GM12878 (cell line): ENCODE measurements around the gene LYPLA2. TPM values are rescaled to one million over a fixed set of nuclear protein-coding genes. Genes with fewer than 3 reads are reported as not detected.

Experiments
- ATAC-seq: fragments of 200-7000 bp; cut with Tn5 transposase; 3 replicates; pipeline ENCODE4 v1.9.1; 2020; ENCODE audit warnings: mild to moderate bottlenecking, moderate library complexity
- BruUV-seq: library from RNA; stranded (reverse); fragments of 400-500 nt; replicated peaks from 2 replicates; lab custom pipeline; 2021; lab: Mats Ljungman, UMichigan
- CTCF ChIA-PET: fragments of 300-600 bp; sonication (Branson Sonifier 250); formaldehyde crosslinking; extraction: SDS; loops from one replicate; lab custom pipeline; 2021; ENCODE audit warnings: inconsistent platforms; lab: Yijun Ruan, JAX
- POLR2A ChIA-PET: fragments of 350-600 bp; formaldehyde crosslinking; extraction: SDS; loops from one replicate; lab custom pipeline; 2021; ENCODE audit warnings: inconsistent platforms; lab: Charles Lee
- RAD21 ChIA-PET: fragments of 300-600 bp; sonication (Branson Sonifier 250); formaldehyde crosslinking; loops from one replicate; lab custom pipeline; 2023; ENCODE audit warnings: antibody characterized with exemption; ENCODE audit not compliant: unreplicated experiment; lab: Charles Lee
- SMC1A ChIA-PET: fragments of 300-600 bp; sonication (Branson Sonifier 250); formaldehyde crosslinking; loops from one replicate; lab custom pipeline; 2023; ENCODE audit not compliant: unreplicated experiment, uncharacterized antibody; lab: Charles Lee
- DNase-seq: peaks from one replicate; pipeline ENCODE4 v3.0.0-alpha.2; 2011; ENCODE audit warnings: low read depth, low spot score
- FAIRE-seq: peaks from 3 replicates; lab custom pipeline; 2011; peaks lifted over from hg19 to GRCh38; lab: Jason Lieb, UNC
- H2AFZ ChIP-seq: 2 replicates; pipeline ENCODE4 v1.6.0; 2011; ENCODE audit warnings: low read depth, low read length, control low read depth; ENCODE audit not compliant: control insufficient read depth
- H3K27ac ChIP-seq: 2 replicates; pipeline ENCODE4 v1.5.1; 2011; ENCODE audit warnings: control low read depth; ENCODE audit not compliant: control insufficient read depth, insufficient read depth
- H3K27me3 ChIP-seq, 2 experiments: replicated peaks in 1 of 2; 2 replicates each; pipeline versions ENCODE4 v1.6.0 to v1.6.1; 2011; ENCODE audit warnings: low read length in 1 of 2; ENCODE audit not compliant: control insufficient read depth in 2 of 2, insufficient read depth in 2 of 2
- H3K36me3 ChIP-seq, 2 experiments: 2 replicates each; pipeline ENCODE4 v1.5.1; 2011; ENCODE audit warnings: low read length in 1 of 2; ENCODE audit not compliant: control insufficient read depth in 2 of 2, insufficient read depth in 2 of 2
- H3K4me1 ChIP-seq: 2 replicates; pipeline ENCODE4 v1.6.1; 2011; ENCODE audit warnings: mild to moderate bottlenecking, low read length, moderate library complexity, mixed read lengths; ENCODE audit not compliant: control insufficient read depth, insufficient read depth
- H3K4me2 ChIP-seq: 2 replicates; pipeline ENCODE4 v1.6.0; 2011; ENCODE audit warnings: control low read depth; ENCODE audit not compliant: control insufficient read depth, insufficient read depth
- H3K4me3 ChIP-seq: fragments of 200-600 bp; sonication (generic); 2 replicates; pipeline ENCODE4 v1.5.1; 2016
- H3K79me2 ChIP-seq: 2 replicates; pipeline ENCODE4 v1.6.0; 2011; ENCODE audit warnings: low read length; ENCODE audit not compliant: control insufficient read depth, insufficient read depth
- H3K9ac ChIP-seq: 2 replicates; pipeline ENCODE4 v1.8.0; 2011; ENCODE audit warnings: low read length, control low read depth, mixed read lengths; ENCODE audit not compliant: control insufficient read depth, insufficient read depth
- H3K9me3 ChIP-seq: replicated peaks from 3 replicates; pipeline ENCODE4 v1.5.1; 2011; ENCODE audit warnings: mild to moderate bottlenecking, low read length; ENCODE audit not compliant: control insufficient read depth, insufficient read depth
- H4K20me1 ChIP-seq: 2 replicates; pipeline ENCODE4 v1.6.0; 2011; ENCODE audit not compliant: control insufficient read depth, insufficient read depth
- POLR2A ChIP-seq: IDR thresholded peaks from 2 replicates; pipeline ENCODE4 v1.6.1; 2011; ENCODE audit warnings: low read depth, mild to moderate bottlenecking, low read length
- WGBS: methylation state at CpG from one replicate; pipeline ENCODE4 v1.1.6; 2016; ENCODE audit warnings: low lambda C conversion rate; ENCODE audit not compliant: insufficient replicate concordance, insufficient coverage; ENCODE audit errors: missing lambda C conversion rate; 5-methylcytosine and 5-hydroxymethylcytosine counted together
- in situ Hi-C: fragments of 300-500 bp; cut with MboI; formaldehyde crosslinking; loops from 9 replicates; pipeline ENCODE4 v1.14.3; 2018; ENCODE audit warnings: mixed read lengths
- intact Hi-C: fragments of 100-400 bp; cut with micrococcal nuclease; formaldehyde crosslinking; loops from one replicate; pipeline ENCODE4 v1.14.2; 2022; ENCODE audit not compliant: unreplicated experiment
- polyA plus RNA-seq, 11 experiments: library from polyadenylated mRNA; depleted of rRNA in 4 of 11; unstranded in 6 of 11; stranded (reverse) in 5 of 11; fragments of >200 nt; fragmentation: Nextera tagmentation in 4 of 11; fragmentation: Illumina TruSeq in 1 of 11; extraction: Ambion mirVana in 4 of 11; extraction: Trizol in 1 of 11; gene quantifications; 1 replicate in 1 of 11; 2 replicates in 10 of 11; pipeline versions ENCODE4 v1.2.1 to v1.2.3, GENCODE V29; 2011 to 2016; ENCODE audit warnings: inconsistent platforms in 2 of 11, missing spikeins in 2 of 11, low read depth in 1 of 11
- total RNA-seq, 4 experiments: library from RNA; depleted of rRNA in 3 of 4; stranded (reverse); fragments of >200 nt in 3 of 4; fragmentation: Illumina TruSeq in 1 of 4; extraction: Trizol in 1 of 4; gene quantifications; 2 replicates each; pipeline versions ENCODE4 v1.2.1 to v1.2.3, GENCODE V29; 2013 to 2021
- TF ChIP-seq, protein P1 (sequence below): fragments of 450-650 bp; formaldehyde crosslinking; IDR thresholded peaks from 2 replicates; pipeline ENCODE4 v1.4.0; 2022; ENCODE audit warnings: mild to moderate bottlenecking, moderate library complexity

Gene LYPLA2
- total and polyA plus RNA-seq, 10 of the 15 experiments (the other 5 are each of a cell fraction or from before 2014, with no cell fraction given) = 2.7 to 129 (median 62.3) TPM

DNA sequence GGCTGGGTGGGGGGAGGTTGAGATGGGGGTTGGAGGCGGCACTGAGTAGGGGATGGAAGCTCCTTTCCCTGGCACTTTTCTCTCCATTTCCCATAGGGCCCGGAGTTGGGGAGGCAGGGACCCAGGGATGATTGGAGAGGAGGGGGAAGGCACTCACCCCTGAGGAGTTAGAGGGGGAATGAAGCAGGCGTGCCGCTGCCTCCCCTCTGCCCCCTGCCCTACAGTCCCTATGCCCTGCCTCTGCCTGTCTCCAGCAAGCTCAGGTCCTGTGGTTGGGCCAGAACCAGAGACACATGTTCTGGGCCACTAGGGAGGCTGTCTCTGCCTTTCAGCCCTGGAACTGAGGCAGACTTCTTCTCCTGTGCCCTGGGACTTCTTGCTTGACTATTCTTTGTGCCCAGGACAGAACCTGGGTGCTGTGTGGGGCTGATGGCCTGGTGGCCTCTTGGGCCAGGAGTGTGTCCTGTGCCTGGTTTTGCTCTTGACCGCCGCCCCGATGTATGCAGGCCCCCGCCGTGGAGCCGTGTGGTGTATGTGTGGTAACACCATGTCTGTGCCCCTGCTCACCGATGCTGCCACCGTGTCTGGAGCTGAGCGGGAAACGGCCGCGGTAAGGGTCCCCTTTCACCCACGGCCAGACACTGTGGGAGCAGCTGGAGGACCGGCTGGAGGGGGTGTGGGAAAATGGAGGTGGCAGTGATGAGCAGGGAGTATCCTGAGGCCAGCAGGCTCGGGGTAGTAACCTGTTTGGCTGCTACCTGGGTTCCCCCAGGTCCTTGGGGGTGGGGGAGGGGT is 1.4 kb downstream of the LYPLA2 start:
- TF ChIP-seq, protein P1, sequence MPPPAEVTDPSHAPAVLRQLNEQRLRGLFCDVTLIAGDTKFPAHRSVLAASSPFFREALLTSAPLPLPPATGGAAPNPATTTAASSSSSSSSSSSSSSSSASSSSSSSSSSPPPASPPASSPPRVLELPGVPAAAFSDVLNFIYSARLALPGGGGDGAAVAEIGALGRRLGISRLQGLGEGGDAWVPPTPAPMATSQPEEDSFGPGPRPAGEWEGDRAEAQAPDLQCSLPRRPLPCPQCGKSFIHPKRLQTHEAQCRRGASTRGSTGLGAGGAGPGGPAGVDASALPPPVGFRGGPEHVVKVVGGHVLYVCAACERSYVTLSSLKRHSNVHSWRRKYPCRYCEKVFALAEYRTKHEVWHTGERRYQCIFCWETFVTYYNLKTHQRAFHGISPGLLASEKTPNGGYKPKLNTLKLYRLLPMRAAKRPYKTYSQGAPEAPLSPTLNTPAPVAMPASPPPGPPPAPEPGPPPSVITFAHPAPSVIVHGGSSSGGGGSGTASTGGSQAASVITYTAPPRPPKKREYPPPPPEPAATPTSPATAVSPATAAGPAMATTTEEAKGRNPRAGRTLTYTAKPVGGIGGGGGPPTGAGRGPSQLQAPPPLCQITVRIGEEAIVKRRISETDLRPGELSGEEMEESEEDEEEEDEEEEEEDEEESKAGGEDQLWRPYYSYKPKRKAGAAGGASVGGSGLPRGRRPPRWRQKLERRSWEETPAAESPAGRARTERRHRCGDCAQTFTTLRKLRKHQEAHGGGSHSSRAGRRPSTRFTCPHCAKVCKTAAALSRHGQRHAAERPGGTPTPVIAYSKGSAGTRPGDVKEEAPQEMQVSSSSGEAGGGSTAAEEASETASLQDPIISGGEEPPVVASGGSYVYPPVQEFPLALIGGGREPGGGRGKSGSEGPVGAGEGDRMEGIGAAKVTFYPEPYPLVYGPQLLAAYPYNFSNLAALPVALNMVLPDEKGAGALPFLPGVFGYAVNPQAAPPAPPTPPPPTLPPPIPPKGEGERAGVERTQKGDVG (CRISPR knock-in tag) = no peak
- TF ChIP-seq POLR2A = peak; percentile 6
- TF ChIP-seq, all 136 proteins: peak for 1
- Histone ChIP-seq H3K4me2 (peak overlapping the region; percentile 61; the same call in 1 of the 2 replicates), H2AFZ (no peak overlapping the region), H3K9me3 (no peaks in the 10 kb centered on the region), H3K4me1 (0 out of 2 replicates have a peak, but pooled peaks cover 5% of the 10 kb centered on the region), H3K27me3 (no peaks in the 10 kb centered on the region), H4K20me1 (no peaks in the 10 kb centered on the region), H3K9ac (0 out of 2 replicates have a peak overlapping the region, but pooled peaks have one; percentile 8), H3K79me2 (peaks cover 23% of the 10 kb centered on the region), H3K4me3 (peak overlapping the region; percentile 93; the same call in 1 of the 2 replicates), H3K27ac (no peak overlapping the region), H3K36me3 (peaks cover 9 to 14% of the 10 kb centered on the region in 2 experiments; a peak in 3 of 4 replicates)
- DNase-seq = no peak
- ATAC-seq = no peak
- BruUV-seq = no TSS peak
- ChIA-PET CTCF (interaction anchor here (0.7 to 1.7 kb wide), 5 partner anchors 9 to 124 kb away, joined by 3 to 10 read pairs (median 6); no protein-coding TSS in a partner anchor), SMC1A (interaction anchor here (0.6 to 1.5 kb wide), 3 partner anchors 13 to 435 kb away, joined by 3 to 4 read pairs (median 3); no protein-coding TSS in a partner anchor), RAD21 (interaction anchor here (0.7 to 1.4 kb wide), 4 partner anchors 15 to 115 kb away, joined by 3 to 7 read pairs (median 4); partner anchors contain the start of gene PITHD1), POLR2A (interaction anchor here (0.9 to 2.4 kb wide), 4 partner anchors 9 to 31 kb away, joined by 3 to 10 read pairs (median 3); partner anchors contain the start of gene PITHD1)
- in situ Hi-C loops = loop anchor here (25.0 kb wide), 1 partner anchor 1445 kb away; the partner anchor contains the start of genes RSRP1 and SYF2
- no peak for FAIRE-seq
- 72% methylated on average over 18 of the region's 19 CpGs for WGBS
- intact Hi-C loops = no loop called here
